HG03520 (cell line): ENCODE data around the gene AFP.
"Not testable (repeated sequence)": the region's sequence is repeated elsewhere in the genome, so short reads cannot be mapped to it uniquely, and the experiment has no call there.

Experiments used
- ATAC-seq: cut with Tn5 transposase; IDR thresholded peaks from one replicate; pipeline ENCODE4 v1.9.1; 2021; ENCODE audit warnings: mild to moderate bottlenecking, moderate library complexity; ENCODE audit not compliant: unreplicated experiment

The AFP gene

DNA sequence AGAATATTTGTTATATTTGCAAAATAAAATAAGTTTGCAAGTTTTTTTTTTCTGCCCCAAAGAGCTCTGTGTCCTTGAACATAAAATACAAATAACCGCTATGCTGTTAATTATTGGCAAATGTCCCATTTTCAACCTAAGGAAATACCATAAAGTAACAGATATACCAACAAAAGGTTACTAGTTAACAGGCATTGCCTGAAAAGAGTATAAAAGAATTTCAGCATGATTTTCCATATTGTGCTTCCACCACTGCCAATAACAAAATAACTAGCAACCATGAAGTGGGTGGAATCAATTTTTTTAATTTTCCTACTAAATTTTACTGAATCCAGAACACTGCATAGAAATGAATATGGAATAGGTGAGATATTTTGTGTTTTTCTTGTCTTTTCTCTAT lies at the start of gene AFP:
AFP (plus strand) TSS at position 238 of the 400 bp plus-strand sequence; CDS start at position 280, 42 bp downstream.
- ATAC-seq, result no peak

DNA sequence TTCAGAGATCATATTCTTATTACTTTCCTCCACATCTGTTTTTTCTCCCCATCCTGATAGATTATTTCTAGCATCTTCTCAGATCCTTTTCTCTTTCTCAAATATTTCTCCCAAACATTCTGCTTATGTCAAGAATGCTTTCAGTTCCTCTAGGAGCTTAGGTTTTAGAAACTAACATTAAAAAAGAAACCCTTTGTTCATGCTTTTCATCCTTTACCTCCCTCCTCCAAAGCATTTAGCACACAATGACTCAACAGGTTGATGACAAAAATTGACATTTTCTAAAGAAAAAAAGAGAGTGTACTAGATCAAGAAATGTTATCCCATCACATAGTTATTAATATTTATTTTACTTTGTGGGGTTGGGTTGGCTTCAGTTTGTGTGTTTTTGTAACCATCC lies 48.5 kb upstream of the AFP start:
- no peak for ATAC-seq

DNA sequence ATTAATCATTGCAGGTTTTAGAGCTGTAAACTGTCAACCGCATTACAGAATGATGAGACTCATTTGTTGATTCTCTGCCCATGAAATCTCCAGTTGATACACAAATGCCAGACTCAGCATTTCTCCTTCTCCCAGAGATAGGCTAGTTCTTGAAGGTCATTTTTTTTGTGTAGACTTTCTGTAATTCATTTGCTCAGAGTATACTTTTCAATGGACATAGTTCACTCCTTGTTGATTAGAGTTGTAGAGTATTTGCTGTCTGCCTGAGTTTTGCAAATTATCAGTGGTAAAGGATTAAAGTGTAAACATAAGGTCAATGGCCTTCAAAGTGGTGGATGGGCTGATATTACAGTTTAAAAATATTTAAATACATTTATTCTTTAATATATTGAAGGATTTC lies 47.1 kb upstream of the AFP start:
- no peak for ATAC-seq

DNA sequence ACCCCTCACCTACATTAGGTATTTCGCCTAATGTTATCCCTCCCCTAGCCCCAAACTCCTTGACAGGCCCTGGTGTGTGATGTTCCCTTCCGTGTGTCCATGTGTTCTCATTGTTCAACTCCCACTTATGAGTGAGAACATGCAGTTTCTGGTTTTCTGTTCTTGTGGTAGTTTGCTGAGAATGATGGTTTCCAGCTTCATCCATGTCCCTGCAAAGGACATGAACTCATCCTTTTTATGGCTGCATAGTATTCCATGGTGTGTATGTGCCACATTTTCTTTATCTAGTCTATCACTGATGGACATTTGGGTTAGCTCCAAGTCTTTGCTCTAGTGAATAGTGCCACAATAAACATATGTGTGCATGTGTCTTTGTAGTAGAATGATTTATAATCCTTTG lies 46.4 kb upstream of the AFP start:
- not testable (repeated sequence) for ATAC-seq

DNA sequence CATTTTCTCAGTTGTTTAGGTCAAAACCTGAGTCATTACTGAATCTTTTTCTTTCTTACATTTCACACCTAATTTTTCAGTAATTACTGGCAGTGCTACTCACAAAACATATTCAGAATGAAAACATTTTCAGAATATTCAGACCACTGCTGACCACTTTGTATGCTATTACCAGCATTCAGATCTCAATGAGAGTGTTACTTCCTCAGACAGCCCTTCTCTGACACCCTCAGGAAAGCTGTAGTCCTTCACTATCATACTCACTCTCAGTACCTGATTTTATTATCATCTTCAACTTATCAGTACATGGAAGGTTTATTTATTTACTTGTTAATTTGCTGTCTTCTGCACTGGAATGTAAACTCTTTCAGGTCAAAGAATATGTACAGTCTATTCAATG lies 44.2 kb upstream of the AFP start:
- ATAC-seq, result no peak

DNA sequence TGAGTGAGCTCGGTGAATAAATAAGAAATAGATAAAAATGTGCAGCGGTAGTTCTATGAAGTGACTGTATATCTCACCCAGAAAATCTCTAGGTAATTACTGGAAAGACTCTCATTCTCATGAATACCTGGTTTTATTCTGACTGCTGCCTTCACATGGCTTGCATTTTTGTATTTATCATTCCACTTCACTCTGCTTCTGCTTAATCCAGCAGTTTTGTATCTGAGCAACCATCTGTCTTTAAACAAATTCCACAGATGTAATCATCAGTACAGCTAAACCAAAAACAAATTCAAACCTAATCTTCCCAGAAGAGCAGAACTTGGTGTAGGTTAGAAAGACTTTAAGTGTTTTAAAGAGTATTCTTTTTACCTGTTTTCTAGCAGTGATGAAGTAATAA lies 43.1 kb upstream of the AFP start:
- ATAC-seq, result no peak

DNA sequence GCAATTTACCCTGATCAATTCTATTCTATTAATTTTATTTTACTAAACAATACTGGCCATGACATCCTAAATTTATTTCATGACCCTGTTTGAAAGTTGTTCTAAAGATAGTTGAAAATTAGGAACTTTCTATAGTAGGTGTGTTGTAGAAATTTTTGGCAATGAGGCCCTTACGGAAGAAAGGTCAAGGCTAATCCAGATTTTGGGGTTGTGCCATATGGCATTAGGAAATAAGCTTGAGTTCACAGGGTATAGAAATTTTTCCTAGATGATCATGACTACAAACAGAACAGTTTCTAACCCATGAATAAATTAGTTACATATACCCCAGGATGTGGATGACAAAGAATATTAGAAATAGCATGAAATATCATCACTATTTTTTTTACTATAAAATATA lies 39.7 kb upstream of the AFP start:
- ATAC-seq, result no peak

DNA sequence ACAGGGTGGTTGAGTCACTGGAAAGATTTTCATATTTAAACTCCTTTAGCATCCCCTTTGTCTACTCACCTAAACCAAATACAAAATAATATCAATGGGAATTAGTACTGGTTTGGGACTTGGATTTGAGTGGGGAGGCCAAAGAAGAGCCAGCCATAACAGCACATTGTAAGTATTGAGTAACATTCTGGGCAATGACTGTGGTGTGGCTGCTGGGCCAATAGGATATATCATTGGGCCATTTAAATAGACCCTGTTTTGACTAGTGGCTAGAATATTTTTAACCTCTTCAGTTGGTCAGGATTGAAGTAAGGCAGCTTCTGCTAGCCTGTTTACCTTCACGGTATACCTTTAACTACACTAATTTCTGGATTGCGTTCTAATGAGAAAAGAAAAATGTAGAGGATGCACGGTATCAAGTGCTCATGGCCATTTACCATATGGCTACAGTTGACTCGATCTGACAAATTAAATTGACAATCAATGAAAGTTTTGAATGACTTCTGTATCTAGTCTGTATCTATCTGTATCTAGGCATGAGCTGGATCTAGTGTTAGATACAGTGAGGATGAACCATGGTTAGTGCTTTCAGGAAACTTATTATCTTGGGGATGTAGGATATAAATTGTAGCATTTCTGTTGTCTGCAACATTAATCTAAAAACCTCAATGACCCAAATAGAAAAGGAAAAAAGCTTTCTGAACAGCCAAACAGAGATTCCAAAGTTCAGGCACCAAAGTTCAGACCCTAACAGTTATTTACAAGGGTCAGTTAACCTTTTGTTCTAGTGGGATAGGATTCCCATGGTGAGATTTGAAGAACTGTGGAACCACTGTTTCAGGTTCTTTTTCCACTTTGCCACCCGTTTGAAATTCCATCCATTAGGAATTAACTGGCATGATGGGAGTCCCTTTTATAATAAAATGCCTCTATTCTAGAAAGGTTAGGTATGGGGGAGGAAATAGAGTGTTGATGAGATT lies 38.7 kb upstream of the AFP start:
- no peak for ATAC-seq

DNA sequence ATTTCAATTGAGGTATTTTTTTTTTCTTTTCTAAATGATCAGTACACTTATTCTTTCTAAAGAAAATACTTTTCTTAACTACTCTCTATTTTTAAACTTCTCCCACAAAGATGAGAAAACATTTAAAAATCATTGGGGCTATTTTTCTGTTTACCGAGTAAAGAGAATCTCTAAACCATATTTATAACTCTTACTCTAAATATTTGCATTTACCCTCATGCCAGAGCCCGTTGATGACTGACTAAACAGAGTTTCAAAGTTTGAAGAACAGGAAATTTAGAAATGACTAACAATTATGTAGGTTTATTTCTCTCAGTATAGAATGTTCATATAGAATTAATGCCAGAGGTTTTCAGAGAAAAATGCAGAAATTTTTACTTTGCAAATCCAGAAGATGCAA lies 34.6 kb upstream of the AFP start:
- no peak for ATAC-seq

DNA sequence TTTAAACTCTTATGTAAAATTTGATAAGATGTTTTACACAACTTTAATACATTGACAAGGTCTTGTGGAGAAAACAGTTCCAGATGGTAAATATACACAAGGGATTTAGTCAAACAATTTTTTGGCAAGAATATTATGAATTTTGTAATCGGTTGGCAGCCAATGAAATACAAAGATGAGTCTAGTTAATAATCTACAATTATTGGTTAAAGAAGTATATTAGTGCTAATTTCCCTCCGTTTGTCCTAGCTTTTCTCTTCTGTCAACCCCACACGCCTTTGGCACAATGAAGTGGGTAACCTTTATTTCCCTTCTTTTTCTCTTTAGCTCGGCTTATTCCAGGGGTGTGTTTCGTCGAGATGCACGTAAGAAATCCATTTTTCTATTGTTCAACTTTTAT lies 32.0 kb upstream of the AFP start, which contains the start of gene ALB:
ALB (plus strand) TSS at position 246 of the 400 bp plus-strand sequence; CDS start at position 287, 41 bp downstream.
- no peak for ATAC-seq

DNA sequence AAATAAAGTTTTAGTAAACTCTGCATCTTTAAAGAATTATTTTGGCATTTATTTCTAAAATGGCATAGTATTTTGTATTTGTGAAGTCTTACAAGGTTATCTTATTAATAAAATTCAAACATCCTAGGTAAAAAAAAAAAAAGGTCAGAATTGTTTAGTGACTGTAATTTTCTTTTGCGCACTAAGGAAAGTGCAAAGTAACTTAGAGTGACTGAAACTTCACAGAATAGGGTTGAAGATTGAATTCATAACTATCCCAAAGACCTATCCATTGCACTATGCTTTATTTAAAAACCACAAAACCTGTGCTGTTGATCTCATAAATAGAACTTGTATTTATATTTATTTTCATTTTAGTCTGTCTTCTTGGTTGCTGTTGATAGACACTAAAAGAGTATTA lies 31.6 kb upstream of the AFP start:
- no peak for ATAC-seq

DNA sequence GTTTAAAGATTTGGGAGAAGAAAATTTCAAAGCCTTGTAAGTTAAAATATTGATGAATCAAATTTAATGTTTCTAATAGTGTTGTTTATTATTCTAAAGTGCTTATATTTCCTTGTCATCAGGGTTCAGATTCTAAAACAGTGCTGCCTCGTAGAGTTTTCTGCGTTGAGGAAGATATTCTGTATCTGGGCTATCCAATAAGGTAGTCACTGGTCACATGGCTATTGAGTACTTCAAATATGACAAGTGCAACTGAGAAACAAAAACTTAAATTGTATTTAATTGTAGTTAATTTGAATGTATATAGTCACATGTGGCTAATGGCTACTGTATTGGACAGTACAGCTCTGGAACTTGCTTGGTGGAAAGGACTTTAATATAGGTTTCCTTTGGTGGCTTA lies 30.9 kb upstream of the AFP start:
- ATAC-seq, result no peak

DNA sequence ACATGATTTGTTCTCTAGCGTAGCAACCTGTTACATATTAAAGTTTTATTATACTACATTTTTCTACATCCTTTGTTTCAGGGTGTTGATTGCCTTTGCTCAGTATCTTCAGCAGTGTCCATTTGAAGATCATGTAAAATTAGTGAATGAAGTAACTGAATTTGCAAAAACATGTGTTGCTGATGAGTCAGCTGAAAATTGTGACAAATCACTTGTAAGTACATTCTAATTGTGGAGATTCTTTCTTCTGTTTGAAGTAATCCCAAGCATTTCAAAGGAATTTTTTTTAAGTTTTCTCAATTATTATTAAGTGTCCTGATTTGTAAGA lies 29.5 kb upstream of the AFP start:
- ATAC-seq, result no peak

DNA sequence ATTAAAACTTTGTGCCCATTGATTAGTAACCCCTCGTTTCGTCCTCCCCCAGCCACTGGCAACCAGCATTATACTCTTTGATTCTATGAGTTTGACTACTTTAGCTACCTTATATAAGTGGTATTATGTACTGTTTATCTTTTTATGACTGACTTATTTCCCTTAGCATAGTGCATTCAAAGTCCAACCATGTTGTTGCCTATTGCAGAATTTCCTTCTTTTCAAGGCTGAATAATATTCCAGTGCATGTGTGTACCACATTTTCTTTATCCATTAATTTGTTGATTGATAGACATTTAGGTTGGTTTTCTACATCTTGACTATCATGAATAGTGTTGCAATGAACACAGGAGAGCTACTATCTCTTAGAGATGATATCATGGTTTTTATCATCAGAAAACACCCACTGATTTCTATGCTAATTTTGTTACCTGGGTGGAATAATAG lies 28.8 kb upstream of the AFP start:
- ATAC-seq, result no peak

DNA sequence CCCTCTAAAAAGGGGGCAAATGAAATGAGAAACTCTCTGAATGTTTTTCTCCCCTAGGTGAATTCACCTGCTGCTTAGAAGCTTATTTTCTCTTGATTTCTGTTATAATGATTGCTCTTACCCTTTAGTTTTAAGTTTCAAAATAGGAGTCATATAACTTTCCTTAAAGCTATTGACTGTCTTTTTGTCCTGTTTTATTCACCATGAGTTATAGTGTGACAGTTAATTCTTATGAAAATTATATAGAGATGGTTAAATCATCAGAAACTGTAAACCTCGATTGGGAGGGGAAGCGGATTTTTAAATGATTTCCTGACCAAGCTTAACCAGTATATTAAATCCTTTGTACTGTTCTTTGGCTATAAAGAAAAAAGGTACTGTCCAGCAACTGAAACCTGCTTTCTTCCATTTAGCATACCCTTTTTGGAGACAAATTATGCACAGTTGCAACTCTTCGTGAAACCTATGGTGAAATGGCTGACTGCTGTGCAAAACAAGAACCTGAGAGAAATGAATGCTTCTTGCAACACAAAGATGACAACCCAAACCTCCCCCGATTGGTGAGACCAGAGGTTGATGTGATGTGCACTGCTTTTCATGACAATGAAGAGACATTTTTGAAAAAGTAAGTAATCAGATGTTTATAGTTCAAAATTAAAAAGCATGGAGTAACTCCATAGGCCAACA lies 27.7 kb upstream of the AFP start:
- no peak for ATAC-seq

DNA sequence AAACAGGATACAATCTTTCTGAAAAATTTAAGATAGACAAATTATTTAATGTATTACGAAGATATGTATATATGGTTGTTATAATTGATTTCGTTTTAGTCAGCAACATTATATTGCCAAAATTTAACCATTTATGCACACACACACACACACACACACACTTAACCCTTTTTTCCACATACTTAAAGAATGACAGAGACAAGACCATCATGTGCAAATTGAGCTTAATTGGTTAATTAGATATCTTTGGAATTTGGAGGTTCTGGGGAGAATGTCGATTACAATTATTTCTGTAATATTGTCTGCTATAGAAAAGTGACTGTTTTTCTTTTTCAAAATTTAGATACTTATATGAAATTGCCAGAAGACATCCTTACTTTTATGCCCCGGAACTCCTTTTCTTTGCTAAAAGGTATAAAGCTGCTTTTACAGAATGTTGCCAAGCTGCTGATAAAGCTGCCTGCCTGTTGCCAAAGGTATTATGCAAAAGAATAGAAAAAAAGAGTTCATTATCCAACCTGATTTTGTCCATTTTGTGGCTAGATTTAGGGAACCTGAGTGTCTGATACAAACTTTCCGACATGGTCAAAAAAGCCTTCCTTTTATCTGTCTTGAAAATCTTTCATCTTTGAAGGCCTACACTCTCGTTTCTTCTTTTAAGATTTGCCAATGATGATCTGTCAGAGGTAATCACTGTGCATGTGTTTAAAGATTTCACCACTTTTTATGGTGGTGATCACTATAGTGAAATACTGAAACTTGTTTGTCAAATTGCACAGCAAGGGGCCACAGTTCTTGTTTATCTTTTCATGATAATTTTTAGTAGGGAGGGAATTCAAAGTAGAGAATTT lies 26.8 kb upstream of the AFP start:
- ATAC-seq, result no peak

DNA sequence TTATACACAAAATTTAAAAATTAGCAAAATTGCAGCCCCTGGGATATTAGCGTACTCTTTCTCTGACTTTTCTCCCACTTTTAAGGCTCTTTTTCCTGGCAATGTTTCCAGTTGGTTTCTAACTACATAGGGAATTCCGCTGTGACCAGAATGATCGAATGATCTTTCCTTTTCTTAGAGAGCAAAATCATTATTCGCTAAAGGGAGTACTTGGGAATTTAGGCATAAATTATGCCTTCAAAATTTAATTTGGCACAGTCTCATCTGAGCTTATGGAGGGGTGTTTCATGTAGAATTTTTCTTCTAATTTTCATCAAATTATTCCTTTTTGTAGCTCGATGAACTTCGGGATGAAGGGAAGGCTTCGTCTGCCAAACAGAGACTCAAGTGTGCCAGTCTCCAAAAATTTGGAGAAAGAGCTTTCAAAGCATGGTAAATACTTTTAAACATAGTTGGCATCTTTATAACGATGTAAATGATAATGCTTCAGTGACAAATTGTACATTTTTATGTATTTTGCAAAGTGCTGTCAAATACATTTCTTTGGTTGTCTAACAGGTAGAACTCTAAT lies 26.0 kb upstream of the AFP start:
- no peak for ATAC-seq

DNA sequence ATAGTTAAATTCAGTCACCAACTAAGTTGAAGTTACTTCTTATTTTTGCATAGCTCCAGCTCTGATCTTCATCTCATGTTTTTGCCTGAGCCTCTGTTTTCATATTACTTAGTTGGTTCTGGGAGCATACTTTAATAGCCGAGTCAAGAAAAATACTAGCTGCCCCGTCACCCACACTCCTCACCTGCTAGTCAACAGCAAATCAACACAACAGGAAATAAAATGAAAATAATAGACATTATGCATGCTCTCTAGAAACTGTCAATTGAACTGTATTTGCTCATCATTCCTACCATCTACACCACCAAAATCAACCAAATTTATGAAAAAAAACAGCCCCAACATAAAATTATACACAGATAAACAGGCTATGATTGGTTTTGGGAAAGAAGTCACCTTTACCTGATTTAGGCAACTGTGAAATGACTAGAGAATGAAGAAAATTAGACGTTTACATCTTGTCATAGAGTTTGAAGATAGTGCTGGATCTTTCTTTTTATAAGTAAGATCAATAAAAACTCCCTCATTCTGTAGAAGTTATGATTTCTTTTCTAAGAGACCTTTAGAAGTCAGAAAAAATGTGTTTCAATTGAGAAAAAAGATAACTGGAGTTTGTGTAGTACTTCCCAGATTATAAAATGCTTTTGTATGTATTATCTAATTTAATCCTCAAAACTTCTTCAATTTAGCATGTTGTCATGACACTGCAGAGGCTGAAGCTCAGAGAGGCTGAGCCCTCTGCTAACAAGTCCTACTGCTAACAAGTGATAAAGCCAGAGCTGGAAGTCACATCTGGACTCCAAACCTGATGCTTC lies 24.9 kb upstream of the AFP start:
- no peak for ATAC-seq

DNA sequence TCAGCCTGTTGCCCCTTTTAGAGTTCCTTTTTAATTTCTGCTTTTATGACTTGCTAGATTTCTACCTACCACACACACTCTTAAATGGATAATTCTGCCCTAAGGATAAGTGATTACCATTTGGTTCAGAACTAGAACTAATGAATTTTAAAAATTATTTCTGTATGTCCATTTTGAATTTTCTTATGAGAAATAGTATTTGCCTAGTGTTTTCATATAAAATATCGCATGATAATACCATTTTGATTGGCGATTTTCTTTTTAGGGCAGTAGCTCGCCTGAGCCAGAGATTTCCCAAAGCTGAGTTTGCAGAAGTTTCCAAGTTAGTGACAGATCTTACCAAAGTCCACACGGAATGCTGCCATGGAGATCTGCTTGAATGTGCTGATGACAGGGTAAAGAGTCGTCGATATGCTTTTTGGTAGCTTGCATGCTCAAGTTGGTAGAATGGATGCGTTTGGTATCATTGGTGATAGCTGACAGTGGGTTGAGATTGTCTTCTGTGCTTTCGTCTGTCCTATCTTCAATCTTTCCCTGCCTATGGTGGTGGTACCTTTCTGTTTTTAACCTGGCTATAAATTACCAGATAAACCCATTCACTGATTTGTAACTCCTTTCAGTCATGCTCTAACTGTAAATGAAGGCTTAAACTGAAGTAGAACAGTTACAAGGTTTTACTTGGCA lies 24.1 kb upstream of the AFP start:
- no peak for ATAC-seq
